Activated CD8-positive, alpha-beta memory T cell treated with anti-CD3 and anti-CD28 coated beads, Interleukin-2, amount 50 U/mL, for 24 hours (primary cell): ENCODE measurements around the gene BCAT1.
"Not testable (repeated sequence)": the region's sequence is repeated elsewhere in the genome, so short reads cannot be mapped to it uniquely, and the experiment has no call there.

Experiments used
- DNase-seq: peaks from one replicate; pipeline ENCODE4 v3.0.0-alpha.2; 2020; ENCODE audit errors: extremely low read depth

The BCAT1 gene

DNA sequence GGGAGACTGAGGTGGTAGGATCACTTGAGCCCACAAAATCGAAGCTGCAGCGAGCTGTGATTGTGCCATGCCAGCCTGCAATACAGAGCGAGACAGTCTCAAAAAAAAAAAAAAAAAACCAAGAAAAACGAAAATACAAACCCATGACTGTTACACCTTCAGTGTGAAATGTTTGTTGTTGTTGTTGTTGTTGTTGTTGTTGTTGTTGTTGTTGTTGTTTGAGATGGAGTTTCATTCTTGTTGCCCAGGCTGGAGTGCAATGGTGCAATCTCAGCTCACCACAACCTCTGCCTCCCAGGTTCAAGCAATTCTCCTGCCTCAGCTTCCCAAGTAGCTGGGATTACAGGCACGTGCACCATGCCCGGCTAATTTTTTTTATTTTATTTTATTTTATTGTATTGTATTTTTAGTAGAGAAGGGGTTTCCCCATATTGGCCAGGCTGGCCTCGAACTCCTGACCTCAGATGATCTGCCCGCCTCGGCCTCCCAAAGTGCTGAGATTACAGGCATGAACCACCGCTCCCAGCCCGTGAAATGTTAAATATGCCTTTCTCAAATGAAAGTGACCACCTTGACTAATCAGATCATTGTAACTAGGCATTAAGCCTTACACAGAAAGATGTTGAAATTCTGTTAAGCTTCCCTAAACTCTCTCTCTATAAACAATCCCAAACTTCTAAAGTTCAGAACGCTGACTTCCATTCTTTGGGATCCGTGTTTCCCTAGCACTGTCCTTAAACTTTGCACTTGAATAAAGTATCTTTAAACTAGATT lies 20.2 kb downstream of the BCAT1 start:
- not testable (repeated sequence) for DNase-seq

DNA sequence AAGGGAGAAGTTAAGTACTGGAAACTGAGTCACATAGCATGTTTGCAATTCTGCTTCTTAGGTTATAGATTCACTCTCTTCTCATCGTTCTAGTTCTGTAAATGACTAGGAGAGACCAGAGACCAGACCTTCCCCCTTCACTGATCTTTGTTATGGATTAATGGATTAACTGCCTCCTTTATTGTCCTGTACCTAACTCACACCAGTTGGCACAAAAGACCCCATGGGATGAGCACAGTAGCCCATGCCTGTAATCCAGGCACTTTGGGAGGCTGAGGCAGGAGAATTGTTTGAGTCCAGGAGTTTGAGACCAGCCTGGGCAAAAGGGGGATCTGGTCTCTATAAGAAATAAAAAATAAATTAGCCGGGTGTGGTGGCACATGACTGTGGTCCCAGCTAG lies 20.8 kb downstream of the BCAT1 start:
- DNase-seq: no peak

DNA sequence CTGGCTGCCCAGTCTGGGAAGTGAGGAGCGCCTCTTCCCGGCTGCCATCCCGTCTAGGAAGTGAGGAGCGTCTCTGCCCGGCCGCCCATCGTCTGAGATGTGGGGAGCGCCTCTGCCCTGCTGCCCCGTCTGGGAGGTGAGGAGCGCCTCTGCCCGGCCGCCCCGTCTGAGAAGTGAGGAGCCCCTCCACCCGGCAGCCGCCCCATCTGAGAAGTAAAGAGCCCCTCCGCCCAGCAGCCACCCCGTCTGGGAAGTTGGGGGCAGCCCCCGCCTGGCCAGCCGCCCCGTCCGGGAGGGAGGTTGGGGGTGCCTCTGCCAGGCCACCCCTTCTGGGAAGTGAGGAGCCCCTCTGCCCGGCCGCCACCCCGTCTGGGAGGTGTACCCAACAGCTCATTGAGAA lies 22.8 kb downstream of the BCAT1 start:
- DNase-seq: not testable (repeated sequence)

DNA sequence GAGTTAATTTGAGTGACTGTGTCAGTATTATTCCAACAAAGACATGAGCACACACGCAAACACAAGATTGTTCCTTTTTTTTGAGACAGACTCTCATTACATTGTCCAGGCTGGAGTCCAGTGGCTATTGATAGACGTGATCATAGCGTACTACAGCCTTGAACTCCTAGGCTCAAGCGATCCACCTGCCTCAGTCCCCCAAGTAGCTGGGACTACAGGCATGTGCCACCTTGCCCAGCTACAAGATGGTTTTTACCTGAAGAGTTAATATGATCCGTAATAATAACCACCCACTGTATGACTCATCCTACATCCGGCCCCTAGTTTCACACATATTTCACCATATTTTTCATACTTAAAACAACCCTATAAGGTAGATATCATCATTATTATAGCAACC lies 26.8 kb downstream of the BCAT1 start:
- no peak for DNase-seq

DNA sequence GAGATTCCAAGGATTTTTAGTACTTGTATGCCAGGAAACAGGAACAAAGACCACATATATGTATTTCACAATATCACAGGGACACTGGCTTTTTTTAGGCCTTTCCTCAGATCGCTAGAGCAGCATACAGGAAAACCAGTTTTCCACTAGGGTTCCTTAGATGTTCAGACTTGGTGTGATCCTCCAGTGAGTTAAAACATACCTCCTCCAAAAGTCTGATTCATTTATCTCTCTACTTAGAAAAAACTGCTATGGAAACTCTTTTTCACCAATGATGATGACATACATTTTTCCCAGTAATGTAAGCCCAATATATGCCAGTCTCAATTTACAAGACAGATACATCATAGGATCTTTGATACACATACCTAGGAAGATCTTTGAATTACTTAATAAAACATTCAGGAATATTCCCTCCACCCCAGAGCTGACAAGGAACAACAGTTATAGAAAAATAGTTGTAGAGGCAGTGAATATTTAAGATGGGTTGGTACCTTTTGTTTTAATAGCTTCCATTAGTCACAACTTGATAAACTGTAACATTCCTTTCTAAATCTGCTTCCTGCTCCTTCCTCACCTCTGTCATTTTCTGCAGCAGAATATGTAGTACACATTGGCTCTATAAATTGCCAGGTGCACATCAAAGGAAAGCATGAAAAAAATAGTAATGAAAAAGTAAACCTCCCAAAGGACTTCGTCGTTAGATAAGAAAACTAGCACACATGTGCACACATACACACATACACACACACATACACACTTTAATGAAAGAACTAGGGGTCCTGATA lies 27.5 kb downstream of the BCAT1 start:
- no peak for DNase-seq

DNA sequence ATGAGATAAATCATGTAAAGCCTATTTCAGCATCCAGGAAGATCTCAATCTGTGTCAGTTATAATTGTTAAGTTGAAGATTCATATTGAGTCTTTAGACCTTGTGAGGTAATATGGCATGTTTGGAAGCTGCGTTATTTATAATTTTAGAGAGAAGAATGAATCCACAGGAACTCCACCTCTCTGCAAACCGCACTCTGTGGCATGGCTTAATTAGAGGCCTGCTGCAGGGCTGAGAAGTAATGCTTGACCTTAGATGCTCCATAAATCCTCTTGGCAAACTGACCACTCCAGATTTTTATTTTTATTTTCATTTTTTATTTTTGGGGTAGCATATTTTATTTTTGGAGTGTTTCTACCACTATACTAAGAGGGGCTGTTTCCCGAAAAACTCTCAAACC lies 28.8 kb downstream of the BCAT1 start:
- no peak for DNase-seq

DNA sequence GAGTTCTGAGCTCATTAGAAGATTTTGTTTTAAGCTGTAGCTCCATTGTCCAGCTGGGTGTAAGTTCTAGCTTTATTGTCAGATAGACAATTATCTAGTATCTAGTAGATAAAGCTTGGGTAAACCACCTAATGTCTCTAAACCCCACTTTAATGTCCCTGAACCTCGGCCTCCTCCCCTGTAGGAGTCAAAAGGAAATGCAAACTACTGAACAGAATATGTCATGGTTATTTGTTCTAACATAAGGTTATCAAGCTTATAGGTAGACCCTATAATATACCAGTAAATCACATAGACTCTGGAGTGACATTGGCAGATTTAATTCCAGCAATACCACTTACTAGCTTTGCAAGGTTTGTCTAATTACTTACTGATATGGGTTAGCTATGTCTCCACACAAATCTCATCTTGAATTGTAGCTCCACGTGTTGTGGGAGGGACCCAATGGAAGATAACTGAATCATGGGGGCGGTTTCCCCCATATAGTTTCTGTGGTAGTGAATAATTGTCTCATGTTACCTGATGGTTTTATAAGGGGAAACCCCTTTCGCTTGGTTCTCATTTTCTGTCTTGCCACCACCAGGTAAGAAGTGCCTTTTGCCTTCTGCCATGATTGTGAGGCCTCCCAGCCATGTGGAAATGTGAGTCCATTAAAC lies 29.4 kb downstream of the BCAT1 start:
- no peak for DNase-seq

DNA sequence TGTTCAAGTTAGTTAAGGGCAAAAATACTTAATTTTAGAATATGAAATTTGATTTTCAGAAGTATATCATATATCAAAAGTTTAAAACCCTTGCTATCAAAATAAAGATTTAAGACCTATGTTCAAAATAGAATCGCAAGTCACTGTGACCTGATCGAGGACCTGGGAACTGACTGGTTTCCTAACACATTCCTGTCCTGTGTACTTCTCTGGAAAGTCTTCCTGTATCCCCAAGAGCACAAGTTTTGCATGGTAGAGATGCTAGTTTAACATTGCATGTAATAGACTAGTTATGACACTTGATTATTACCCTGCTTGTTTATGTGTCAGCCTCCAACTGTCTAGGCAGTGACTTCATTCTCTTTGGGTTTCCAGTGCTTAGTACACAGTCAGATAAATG lies 30.3 kb downstream of the BCAT1 start:
- DNase-seq: no peak

DNA sequence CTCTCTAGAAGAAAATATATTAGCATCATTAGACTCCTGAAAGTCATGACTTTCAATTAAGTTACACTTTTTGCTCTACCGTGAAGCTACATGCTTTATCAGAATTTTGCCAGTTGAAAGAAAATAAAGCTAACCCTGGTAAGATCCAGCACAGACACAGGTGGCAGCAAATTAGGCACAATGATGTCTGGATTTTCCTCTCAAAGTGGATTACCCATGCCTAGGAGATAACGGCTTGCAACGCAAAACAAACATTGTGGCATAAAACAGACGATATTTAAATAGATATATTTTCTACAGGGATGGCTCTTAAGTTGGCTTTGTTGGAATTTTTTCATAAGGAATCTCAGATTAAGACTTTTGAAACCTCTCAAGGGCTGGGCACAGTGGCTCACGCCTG lies 33.4 kb downstream of the BCAT1 start:
- no peak for DNase-seq

DNA sequence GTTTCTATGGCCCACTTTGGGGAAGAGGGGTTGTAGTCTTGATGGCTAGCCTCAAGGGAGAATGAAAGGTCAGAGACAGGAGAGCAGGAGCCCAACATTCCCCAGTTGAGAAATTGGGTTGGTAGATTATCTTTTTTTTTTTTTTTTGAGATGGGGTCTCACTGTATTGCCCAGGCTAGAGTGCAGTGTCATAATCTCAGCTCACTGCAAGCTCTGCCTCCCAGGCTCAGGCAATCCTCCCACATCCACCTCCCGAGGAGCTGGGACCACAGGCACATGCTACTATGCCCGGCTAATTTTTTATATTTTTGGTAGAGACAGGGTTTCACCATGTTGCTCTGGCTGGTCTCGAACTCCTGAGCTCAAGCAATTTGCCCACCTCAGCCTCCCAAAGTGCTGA lies 34.9 kb downstream of the BCAT1 start:
- no peak for DNase-seq

DNA sequence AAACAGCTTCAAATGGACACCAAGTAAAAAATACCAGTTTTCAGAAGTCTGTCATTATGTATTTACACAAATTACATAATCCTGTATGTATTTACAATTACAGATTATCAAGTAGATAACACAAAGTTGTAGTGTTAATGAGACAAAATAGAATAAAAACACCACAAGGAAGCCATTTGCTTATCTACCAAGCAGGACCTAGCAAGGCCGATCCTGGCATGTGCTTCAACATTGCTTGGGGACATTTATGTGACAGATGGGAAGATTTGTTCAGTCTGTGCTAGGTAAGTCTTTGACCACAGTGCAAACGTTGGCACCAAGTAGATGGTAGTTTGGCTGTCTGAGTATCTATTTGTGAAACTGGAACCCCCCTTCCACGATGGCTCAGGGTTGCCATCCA lies 35.8 kb downstream of the BCAT1 start:
- DNase-seq: no peak

DNA sequence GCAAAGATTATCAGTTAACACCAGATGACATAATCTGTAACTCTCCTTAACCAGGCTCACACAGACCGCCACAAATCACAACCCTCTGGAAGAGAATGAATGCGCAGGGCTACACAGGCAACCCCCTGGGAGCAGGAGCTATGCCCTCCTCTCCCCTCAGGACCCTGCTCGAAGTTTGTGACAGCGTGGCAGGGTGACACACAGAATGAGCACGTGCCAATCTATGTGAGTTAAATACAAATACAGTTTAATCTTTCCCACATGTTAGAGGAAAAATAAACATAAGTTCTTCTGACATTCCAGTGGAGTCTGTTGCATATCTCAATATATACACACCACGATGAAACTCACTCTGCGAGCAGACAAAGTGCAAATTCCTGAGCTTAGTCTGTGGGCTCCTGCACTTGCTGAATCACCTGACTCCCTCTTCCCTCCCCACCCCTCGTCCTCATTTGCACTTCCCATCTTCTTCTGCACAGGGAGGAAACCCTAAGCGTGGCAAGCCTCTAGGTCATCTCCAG lies 37.6 kb downstream of the BCAT1 start:
- no peak for DNase-seq

DNA sequence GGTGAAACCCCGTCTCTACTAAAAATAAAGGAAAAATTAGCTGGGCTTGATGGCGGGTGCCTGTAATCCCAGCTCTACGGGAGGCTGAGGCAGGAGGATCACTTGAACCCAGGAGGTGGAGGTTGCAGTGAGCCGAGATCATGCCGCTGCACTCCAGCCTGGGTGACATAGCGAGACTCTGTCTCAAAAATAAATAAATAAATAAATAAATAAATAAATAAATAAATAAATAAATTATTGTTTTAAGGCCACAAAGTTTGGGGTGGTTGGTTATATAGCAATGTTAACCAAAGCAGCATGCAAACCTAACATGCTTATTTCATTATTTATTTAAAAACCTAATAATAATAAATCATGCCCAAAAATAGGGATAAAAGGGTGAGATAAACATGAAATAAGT lies 38.7 kb downstream of the BCAT1 start:
- not testable (repeated sequence) for DNase-seq

DNA sequence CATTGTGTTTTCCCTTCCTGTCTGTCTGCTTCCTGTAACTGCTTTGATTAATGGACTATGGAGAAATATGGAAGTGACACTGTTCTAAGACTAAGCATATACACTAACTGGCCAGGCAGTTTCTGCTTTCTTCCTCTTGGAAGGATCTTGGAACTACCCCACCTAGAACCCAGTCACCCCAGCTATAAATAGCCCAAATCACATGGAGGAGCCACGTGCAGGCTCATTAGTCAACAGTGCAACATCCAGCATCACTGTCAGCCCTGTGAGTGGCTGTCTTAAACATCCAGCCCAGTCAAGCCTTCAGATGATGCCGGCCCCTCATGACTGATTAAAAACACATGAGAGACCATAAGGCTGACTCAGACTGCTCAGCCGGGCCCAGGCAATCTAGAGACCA lies 39.2 kb downstream of the BCAT1 start:
- no peak for DNase-seq

DNA sequence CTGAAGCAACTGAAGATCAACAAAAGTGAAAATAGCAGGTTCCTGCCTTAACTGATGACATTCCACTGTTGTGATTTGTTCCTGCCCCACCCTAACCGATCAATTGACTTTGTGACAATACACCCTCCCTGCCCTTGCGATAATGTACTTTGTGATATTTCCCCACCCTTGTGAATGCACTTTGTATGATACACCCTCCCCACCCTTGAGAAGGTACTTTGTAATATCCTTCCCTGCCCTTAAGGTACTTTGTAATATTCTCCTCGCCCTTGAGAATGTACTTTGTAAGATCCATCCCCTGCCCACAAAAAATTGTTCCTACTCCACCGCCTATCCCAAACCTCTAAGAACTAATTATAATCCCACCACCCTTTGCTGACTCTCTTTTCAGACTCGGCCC lies 41.4 kb downstream of the BCAT1 start:
- no peak for DNase-seq

DNA sequence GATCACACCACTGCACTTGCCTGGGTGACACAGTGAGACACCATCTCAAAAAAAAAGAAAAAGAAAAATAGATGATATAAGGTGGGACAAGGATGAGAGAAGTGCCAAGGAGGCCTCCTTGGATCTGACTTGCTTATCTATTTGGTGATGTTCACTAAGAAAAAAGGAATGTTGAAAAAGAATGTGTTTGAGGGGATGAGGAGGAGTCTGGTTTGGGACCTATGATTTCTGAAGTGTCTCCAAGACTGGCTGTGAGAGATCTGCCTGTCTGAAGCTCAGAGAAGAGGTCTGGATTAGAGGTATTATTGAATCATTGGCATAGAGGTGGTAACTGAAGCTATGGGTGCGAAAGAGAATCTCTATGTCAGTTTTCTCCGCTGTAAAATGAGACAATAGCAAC lies 42.8 kb downstream of the BCAT1 start:
- DNase-seq: no peak

DNA sequence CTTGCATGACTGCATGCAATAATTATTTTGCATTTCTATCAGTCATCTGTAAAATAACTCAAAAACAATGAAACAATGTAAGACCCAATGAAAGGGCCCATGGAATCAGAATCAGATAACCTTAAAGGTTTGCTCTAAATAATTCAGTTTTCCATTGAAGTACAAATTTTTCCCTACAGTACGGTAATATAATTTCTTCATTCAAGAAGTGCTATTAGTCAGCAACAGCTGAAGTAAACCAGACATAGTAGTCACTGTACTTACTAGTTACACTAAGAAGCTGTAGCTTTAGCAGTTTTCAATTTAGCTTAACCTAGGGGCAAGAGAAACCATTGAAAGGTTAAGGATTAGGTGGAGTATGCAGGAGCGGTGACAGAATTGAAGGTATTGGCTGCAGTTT lies 43.5 kb downstream of the BCAT1 start:
- no peak for DNase-seq

DNA sequence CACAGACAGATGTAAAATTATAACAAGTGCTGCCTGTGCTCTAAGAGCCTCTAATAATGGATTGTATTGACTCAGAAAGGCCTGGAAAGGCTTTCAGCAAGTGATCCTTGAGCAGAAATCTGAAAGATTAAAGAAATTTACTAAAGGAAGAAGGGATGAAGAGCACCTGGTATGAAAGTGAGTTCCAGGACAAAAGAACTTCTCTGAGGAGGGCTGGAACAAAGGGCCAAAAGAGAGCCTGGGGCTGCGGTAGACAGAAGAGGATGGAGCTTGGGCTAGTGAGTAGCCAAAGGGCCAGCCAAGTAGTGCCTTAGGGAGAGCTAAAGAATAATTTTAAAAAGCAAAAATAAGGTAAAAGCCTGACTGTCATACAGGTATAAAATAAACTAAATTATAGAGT lies 44.0 kb downstream of the BCAT1 start:
- no peak for DNase-seq

DNA sequence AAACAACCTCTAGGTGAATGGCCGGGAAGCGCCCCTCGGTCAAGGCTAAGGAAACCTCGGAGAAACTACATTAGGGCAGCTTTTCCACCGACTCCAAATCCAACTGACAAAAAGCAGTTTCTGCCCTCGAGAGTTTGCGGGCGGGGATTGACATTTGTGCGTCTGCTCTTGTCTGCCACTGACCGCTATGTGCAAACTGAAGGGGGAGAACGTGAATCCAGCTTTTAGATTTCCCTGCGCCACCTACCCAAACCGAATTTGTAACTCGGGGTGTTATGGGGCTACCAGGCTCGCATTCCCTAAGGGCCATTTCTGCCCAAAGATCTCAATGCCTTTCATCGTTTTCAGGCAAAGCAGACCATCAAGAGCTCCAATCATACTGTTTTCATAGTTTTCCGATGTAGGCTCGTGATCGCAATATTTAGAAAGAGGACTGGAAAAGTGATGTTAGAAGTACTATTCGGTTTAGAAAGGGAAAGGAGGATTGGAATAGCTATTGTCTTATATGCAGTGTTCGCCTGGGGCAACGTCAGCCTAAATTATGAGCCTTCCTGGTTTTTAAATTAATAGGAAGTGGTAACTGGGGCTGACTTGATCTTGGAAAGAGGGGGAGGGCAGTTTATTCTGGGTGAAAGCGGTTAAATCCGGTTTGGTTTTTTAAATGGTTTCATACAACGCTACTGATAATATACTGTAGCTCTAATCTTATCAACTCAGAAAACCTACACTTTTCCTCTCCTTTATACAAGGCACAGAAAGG lies 45.4 kb downstream of the BCAT1 start:
- DNase-seq: no peak

DNA sequence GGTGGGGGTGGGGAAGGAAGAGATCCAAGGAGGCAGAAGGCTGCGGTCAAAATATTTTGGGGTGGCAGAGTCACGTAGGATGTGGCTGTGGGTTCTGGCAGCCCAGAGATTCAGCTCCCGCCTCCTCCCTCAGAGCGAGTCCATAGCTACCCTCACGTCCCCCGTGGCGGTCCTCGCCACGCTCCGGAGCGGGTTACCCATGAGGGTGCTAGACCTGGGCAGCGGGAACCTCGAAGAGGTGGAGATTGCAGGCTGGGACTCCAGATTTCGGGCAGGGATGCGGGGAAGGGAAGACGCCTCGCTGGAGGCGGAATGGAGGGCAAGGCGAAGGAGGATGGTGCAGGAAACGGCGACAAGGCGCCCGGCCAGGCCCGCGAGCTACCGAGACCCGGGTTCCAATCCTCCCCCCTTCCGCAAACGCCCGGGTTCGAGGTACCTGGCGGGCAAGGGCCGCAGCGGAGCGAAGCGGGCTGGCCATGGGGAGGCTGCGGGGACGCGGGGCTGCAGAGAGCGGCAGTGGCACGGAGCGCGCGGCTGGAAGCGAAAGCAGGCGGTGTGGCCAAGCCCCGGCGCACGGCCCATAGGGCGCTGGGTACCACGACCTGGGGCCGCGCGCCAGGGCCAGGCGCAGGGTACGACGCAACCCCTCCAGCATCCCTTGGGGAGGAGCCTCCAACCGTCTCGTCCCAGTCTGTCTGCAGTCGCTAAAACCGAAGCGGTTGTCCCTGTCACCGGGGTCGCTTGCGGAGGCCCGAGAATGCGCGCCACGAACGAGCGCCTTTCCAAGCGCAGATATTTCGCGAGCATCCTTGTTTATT lies 46.2 kb downstream of the BCAT1 start:
- DNase-seq: no peak
